Prostate gland (tissue), 2 donors: ENCODE data around the gene ANP32D. TPM values are rescaled to one million over a fixed set of nuclear protein-coding genes. Genes with fewer than 3 reads are reported as not detected.
"Not testable (repeated sequence)": the region's sequence is repeated elsewhere in the genome, so short reads cannot be mapped to it uniquely, and the experiment has no call there.

Source experiments
- DNase-seq: peaks from one replicate; pipeline ENCODE4 v3.0.0-alpha.2; 2019; ENCODE audit warnings: low spot score
- H3K27ac ChIP-seq, 2 donors: fragments of 200-600 bp; sonication (generic); 2 replicates each; pipeline ENCODE4 v1.5.1; 2017 to 2019
- H3K27me3 ChIP-seq: fragments of 200-600 bp; sonication (generic); replicated peaks from 2 replicates; pipeline ENCODE4 v1.5.1; 2019; ENCODE audit not compliant: insufficient read depth
- H3K36me3 ChIP-seq, 2 donors: fragments of 200-600 bp; sonication (generic); 1 replicate in 1 of 2; 2 replicates in 1 of 2; pipeline versions ENCODE4 v1.5.1 to v1.8.1; 2017 to 2019
- H3K4me1 ChIP-seq: fragments of 200-600 bp; sonication (generic); replicated peaks from 2 replicates; pipeline ENCODE4 v1.5.1; 2019
- H3K4me3 ChIP-seq, 2 donors: fragments of 200-600 bp; sonication (generic); 2 replicates each; pipeline ENCODE4 v1.5.1; 2017 to 2019
- H3K9me3 ChIP-seq: fragments of 200-600 bp; sonication (generic); 2 replicates; pipeline ENCODE4 v1.5.1; 2017
- POLR2A ChIP-seq: fragments of 450-650 bp; IDR thresholded peaks from one replicate; pipeline ENCODE4 v1.6.1; 2016; ENCODE audit warnings: antibody characterized with exemption, mild to moderate bottlenecking
- POLR2AphosphoS5 ChIP-seq: sonication (generic); formaldehyde crosslinking; IDR thresholded peaks from one replicate; pipeline ENCODE4 v1.6.1; 2017; ENCODE audit warnings: antibody characterized with exemption
- WGBS: methylation state at CpG from one replicate; pipeline ENCODE4 v1.1.5; 2018; 5-methylcytosine and 5-hydroxymethylcytosine counted together
- intact Hi-C: fragments of 100-400 bp; cut with DNase I; formaldehyde crosslinking; loops from one replicate; pipeline ENCODE4 v1.14.2; 2022
- total RNA-seq, 2 donors: library from RNA; depleted of rRNA; stranded (reverse); fragments of >200 nt; gene quantifications; one replicate each; pipeline ENCODE4 v1.1.0, GENCODE V29; 2016
- TF ChIP-seq, protein P1 (sequence below), 4 experiments: fragments of 200-600 bp in 2 of 4; fragments of 450-650 bp in 2 of 4; sonication (generic) in 2 of 4; IDR thresholded peaks; 1 replicate in 3 of 4; 2 replicates in 1 of 4; pipeline ENCODE4 v1.5.1; 2016 to 2019; ENCODE audit warnings: antibody characterized with exemption in 4 of 4, mild to moderate bottlenecking in 2 of 4, moderate library complexity in 2 of 4

ANP32D gene
- total RNA-seq, 2 donors from 2014 or later, result not detected

DNA sequence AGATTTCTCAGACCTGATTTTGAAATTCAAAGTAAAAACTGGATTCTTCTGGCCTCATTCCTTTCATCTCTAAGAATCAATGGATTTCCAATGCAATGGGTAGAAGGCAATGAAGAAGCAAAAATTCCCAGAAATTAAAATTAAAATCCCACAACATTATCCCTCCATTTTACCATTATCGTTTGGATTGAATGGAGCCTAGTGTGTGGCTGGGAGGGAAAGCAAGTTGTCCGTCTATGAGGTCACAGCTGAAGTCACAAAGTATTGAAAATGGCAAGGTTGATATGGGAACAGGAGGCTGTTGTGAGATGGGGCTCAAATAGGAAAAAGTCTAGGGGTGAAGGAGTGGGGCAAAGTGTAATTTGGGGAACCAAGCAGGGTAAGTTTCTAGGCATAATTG, 9.8 kb downstream of the ANP32D start, which contains the start of gene C12orf54:
TSS of gene C12orf54 (plus strand) at position 301 of the 400 bp plus-strand sequence. CDS start 799 bp downstream, outside the sequence.
- Histone ChIP-seq H3K27me3 (no peaks in the 10 kb centered on the region), H3K9me3 (no peaks in the 10 kb centered on the region), H3K27ac (no peak within 1 kb of the TSS), H3K4me1 (no peaks in the 10 kb centered on the region), H3K36me3 (no peaks in the 10 kb centered on the region), H3K4me3 (no peak within 1 kb of the TSS)
- intact Hi-C loops, result no loop called here
- no peak for TF ChIP-seq POLR2A
- TF ChIP-seq, protein P1, sequence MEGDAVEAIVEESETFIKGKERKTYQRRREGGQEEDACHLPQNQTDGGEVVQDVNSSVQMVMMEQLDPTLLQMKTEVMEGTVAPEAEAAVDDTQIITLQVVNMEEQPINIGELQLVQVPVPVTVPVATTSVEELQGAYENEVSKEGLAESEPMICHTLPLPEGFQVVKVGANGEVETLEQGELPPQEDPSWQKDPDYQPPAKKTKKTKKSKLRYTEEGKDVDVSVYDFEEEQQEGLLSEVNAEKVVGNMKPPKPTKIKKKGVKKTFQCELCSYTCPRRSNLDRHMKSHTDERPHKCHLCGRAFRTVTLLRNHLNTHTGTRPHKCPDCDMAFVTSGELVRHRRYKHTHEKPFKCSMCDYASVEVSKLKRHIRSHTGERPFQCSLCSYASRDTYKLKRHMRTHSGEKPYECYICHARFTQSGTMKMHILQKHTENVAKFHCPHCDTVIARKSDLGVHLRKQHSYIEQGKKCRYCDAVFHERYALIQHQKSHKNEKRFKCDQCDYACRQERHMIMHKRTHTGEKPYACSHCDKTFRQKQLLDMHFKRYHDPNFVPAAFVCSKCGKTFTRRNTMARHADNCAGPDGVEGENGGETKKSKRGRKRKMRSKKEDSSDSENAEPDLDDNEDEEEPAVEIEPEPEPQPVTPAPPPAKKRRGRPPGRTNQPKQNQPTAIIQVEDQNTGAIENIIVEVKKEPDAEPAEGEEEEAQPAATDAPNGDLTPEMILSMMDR (IDR thresholded peaks at IDR 0.05), result no peak
- TF ChIP-seq POLR2AphosphoS5, result no peak
- 96% methylated on average over 2 of the region's 2 CpGs for WGBS
- no peak for DNase-seq

DNA sequence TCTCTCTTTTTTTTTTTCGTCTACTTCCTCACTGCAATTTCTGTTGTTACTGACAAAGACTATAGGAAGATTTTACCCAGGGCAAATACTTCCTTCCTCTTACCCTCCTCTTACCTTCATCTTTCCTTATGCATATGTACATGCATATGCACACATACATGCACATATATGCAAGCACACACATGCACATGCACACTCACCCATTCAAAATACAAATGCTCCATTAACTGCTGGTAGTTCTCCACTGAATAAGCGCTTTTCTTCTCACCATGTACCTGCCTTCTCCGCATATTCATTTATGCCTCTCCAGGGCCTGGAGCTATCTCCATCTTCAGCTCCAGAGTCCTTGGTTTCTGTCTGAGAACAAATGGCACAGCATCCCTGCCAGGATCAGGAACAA, 10.6 kb downstream of the ANP32D start:
- WGBS, result 81% methylated on average over 3 of the region's 3 CpGs
- intact Hi-C loops, result no loop called here

DNA sequence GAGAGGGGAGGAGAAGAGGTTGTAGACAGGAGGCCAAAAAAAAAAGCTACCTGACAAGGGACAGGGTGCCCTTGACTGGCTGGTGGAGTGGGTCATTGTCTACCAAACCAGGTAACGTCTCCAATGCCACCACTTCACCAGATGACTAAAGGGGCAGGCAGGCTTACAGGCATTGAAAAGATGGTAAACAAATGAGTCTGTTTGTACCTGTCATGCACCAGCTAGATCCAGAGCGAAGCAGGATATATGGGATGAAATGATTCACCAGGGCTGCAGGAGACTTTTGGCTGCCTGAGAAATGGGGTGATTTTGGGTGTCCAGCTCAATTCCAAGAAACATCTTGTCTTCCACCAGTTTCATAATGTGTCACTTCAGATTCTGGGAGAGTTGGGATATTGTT, 13.9 kb downstream of the ANP32D start:
- no peaks in the 10 kb centered on the region for H3K4me1 ChIP-seq
- 61% methylated on average over 2 of the region's 2 CpGs for WGBS
- no peaks in the 10 kb centered on the region for H3K9me3 ChIP-seq
- intact Hi-C loops, result no loop called here
- H3K36me3 ChIP-seq, result no peaks in the 10 kb centered on the region
- H3K4me3 ChIP-seq, result no peak overlapping the region
- no peaks in the 10 kb centered on the region for H3K27me3 ChIP-seq
- no peak for DNase-seq
- TF ChIP-seq, protein P1 (IDR thresholded peaks at IDR 0.05), result no peak
- no peak for TF ChIP-seq POLR2A
- no peak for TF ChIP-seq POLR2AphosphoS5
- H3K27ac ChIP-seq, result no peak overlapping the region

More for the DNA sequence above, 10.6 kb downstream of the ANP32D start:
- H3K9me3 ChIP-seq, result no peaks in the 10 kb centered on the region
- H3K4me3 ChIP-seq, result no peak overlapping the region
- no peak for TF ChIP-seq POLR2AphosphoS5
- no peak for TF ChIP-seq POLR2A
- TF ChIP-seq, protein P1 (IDR thresholded peaks at IDR 0.05), result no peak
- H3K27ac ChIP-seq, result no peak overlapping the region
- H3K27me3 ChIP-seq, result no peaks in the 10 kb centered on the region
- DNase-seq, result no peak
- H3K36me3 ChIP-seq, result no peaks in the 10 kb centered on the region
- H3K4me1 ChIP-seq, result no peaks in the 10 kb centered on the region

DNA sequence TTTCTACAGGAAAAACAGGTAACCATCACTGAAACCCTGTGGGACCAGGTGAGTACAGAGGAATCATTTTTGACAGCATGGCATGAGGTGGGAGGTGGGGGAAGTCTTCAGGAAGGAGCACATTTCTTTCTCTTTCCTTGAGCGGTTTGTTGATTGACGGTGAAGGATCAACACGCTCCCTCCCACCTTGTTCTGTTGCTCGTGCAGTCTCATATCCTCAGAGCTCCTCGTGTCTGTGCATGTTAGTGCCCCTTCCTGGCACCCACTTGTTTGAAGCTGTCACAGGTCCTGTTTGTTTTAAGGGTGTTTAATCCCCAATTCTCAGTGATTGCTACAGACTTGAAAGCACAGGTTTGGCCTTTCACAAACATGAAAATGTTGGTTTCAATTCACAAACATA, 14.3 kb downstream of the ANP32D start:
- no peaks in the 10 kb centered on the region for H3K4me1 ChIP-seq
- DNase-seq, result peak; percentile 40
- H3K4me3 ChIP-seq, result no peak overlapping the region
- H3K27ac ChIP-seq, result no peak overlapping the region
- H3K36me3 ChIP-seq, result no peaks in the 10 kb centered on the region
- H3K9me3 ChIP-seq, result no peaks in the 10 kb centered on the region
- peak; percentile 37 for TF ChIP-seq POLR2AphosphoS5
- TF ChIP-seq, protein P1 (IDR thresholded peaks at IDR 0.05), result no peak
- intact Hi-C loops, result no loop called here
- no peaks in the 10 kb centered on the region for H3K27me3 ChIP-seq
- 44% methylated on average over 5 of the region's 5 CpGs for WGBS

DNA sequence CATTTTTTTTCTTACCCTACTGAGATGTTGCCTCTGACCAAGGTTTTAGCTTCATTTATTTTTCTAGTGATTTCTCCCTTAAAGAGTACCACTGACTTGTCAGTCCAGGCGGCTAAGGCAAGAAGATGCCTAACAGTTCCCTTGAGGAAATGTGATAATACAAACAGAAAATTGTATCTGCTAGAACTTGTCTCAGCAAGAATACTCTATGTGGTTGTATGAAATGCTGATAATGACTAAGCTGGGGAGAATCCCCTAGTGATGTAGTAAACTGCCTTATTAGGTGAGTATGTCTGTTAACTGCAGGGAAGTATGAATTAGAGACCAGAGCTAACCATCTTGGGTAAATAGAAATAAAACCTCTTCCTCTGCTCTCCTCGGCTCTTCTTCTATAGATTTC, 16.7 kb downstream of the ANP32D start:
- TF ChIP-seq POLR2AphosphoS5, result peak; percentile 78
- TF ChIP-seq, protein P1 (IDR thresholded peaks at IDR 0.05), result no peak
- Histone ChIP-seq H3K36me3 (no peaks in the 10 kb centered on the region), H3K9me3 (no peaks in the 10 kb centered on the region), H3K27me3 (no peaks in the 10 kb centered on the region), H3K4me3 (no peak overlapping the region), H3K4me1 (no peaks in the 10 kb centered on the region), H3K27ac (peak overlapping the region in 1 of 2 donors; percentile 55)
- intact Hi-C loops, result no loop called here
- 22% methylated on average over 2 of the region's 2 CpGs for whole genome bisulfite sequencing
- peak; percentile 9 for DNase-seq

DNA sequence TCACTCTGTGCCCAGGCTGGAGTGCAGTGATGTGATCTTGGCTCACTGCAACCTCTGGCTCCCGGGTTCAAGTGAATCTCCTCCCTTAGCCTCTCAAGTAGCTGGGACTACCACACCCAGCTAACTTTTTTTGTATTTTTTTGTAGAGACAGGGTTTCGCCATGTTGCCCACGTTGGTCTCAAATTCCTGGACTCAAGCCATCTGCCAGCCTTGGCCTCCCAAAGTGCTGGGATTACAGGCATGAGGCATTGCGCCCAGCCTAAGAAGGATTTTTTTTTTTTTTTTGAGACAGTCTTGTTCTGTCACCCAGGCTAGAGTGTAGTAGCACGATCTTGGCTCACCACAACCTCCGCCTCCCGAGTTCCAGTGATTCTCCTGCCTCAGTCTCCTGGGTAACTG, 17.1 kb downstream of the ANP32D start:
- intact Hi-C loops, H3K27me3 ChIP-seq, H3K4me3 ChIP-seq, DNase-seq, H3K9me3 ChIP-seq, H3K4me1 ChIP-seq, H3K36me3 ChIP-seq: not testable (repeated sequence)
- peak overlapping the region in 1 of 2 donors; percentile 55 for H3K27ac ChIP-seq
- WGBS, result 51% methylated on average over 7 of the region's 7 CpGs

DNA sequence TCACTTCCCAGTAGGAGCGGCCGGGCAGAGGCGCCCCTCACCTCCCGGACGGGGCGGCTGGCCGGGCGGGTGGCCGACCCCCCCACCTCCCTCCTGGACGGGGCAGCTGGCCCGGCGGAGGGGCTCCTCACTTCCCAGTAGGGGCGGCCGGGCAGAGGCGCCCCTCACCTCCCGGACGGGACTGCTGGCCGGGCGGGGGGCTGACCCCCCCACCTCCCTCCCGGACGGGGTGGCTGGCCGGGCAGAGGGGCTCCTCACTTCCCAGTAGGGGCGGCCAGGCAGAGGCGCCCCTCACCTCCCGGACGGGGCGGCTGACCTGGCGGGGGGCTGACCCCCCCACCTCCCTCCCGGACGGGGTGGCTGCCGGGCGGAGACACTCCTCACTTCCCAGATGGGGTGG, 27.9 kb downstream of the ANP32D start:
- H3K4me3 ChIP-seq, intact Hi-C loops, DNase-seq, H3K9me3 ChIP-seq, H3K27ac ChIP-seq, H3K4me1 ChIP-seq, H3K27me3 ChIP-seq, H3K36me3 ChIP-seq: not testable (repeated sequence)
- WGBS, result no CpG with 5 or more reads among the region's 32 CpGs

DNA sequence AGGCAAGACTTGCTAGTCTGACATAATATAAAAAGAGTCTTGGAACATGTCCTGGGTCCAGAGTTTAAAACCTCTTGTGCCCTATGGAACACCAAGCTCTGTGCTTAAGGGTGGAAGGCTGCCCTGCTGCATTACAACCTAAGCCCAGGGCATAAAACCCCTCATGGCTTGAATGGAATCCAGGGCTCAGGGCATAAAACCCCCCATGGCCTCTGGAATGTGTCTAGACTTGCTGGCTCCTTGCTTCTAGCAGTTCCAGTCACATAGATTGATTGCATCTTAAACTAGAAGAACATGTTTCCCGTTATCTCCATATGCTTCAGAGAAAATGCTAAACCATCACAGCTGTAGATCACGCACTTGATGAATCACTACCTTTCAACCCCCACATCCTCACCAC, 34.5 kb downstream of the ANP32D start:
- H3K36me3 ChIP-seq, H3K27me3 ChIP-seq, H3K9me3 ChIP-seq, H3K4me3 ChIP-seq, H3K27ac ChIP-seq, DNase-seq, intact Hi-C loops, H3K4me1 ChIP-seq: not testable (repeated sequence)
- 6% methylated on average over 2 of the region's 2 CpGs for WGBS
